ENCODE measurements around the gene BSX. TPM values are rescaled to one million over a fixed set of nuclear protein-coding genes. Genes with fewer than 3 reads are reported as not detected.

BSX gene
- total and polyA plus RNA-seq, 10 donors: not detected

DNA sequence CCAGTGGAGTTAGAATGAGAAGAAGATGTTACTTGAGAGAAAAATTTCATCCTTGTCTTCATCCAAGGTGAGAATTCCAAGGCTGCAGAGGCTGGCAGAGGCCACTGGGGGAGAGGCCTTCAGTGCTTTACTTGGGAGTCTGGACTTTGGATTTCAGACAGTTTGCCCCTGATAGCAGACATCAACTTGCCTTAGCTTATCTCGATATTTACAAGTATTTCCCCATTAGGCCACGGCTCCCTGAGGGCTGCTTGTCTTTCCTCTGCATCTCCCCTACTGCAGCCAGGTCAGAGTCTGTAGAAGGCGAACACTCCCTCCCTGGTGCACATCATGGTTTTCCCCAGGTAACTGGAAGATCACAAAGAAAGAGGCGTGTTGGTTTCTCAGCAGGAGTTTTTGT is 29.9 kb upstream of the BSX start:
- H3K4me1 ChIP-seq: no peaks in the 10 kb centered on the region
- no peaks in the 10 kb centered on the region for H3K9me3 ChIP-seq
- no peak for DNase-seq
- peaks cover 0 to 7% (median 0%) of the 10 kb centered on the region in 7 donors for H3K27me3 ChIP-seq (replicated peaks in 1 of 7)
- H3K4me3 ChIP-seq: no peak overlapping the region
- WGBS, 5 donors: 65 to 78% (median 74%) methylated on average over 4 of the region's 4 CpGs
- H3K36me3 ChIP-seq: no peaks in the 10 kb centered on the region
- no peak overlapping the region for H3K27ac ChIP-seq
- TF ChIP-seq, protein P1, sequence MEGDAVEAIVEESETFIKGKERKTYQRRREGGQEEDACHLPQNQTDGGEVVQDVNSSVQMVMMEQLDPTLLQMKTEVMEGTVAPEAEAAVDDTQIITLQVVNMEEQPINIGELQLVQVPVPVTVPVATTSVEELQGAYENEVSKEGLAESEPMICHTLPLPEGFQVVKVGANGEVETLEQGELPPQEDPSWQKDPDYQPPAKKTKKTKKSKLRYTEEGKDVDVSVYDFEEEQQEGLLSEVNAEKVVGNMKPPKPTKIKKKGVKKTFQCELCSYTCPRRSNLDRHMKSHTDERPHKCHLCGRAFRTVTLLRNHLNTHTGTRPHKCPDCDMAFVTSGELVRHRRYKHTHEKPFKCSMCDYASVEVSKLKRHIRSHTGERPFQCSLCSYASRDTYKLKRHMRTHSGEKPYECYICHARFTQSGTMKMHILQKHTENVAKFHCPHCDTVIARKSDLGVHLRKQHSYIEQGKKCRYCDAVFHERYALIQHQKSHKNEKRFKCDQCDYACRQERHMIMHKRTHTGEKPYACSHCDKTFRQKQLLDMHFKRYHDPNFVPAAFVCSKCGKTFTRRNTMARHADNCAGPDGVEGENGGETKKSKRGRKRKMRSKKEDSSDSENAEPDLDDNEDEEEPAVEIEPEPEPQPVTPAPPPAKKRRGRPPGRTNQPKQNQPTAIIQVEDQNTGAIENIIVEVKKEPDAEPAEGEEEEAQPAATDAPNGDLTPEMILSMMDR (IDR thresholded peaks at IDR 0.05 in 8 of 11, conservative IDR thresholded peaks at IDR 0.05 in 3 of 11): no peak
- TF ChIP-seq POLR2AphosphoS5 (IDR thresholded peaks at IDR 0.05) (no peak), POLR2A (IDR thresholded peaks at IDR 0.05) (no peak)
- intact Hi-C loops (cut with DNase I; ENCODE audit: low total_unique reads): no loop called here

DNA sequence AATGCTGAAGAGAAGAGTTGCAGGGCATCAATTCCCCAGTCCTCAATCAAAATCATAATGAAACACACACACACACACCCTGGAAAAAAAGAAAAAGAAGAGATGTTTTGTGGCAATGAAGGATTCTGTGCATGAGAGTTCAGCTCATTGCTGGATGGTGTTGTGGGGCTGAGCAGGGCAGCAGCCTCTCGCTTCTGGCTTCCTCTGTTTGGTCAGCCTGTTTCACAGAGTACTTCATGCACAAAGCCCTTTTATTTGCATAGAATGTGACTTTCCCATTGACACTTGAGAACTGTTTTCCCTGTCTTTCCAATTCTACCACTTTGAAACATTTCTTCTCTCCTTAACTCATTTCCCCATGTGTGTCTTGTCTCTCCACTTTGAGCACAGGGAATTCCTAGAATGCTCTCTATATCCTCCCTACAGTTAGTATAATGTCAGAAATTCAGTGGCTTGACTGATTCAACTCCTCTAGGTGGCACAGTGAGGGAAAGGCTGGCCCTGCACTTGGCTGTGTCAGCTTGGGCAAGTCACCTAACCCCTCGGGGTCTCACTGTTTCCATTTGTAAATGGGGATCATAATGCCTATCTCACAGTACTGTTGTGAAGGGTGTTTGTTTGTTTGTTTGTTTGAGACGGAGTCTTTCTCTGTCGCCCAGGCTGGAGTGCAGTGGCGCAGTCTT is 25.4 kb upstream of the BSX start:
- WGBS, 5 donors: 80 to 93% (median 85%) methylated on average over 5 of the region's 5 CpGs
- intact Hi-C loops (cut with DNase I; ENCODE audit: low total_unique reads): no loop called here
- TF ChIP-seq POLR2AphosphoS5 (IDR thresholded peaks at IDR 0.05): no peak
- no peak for TF ChIP-seq POLR2A (IDR thresholded peaks at IDR 0.05)
- TF ChIP-seq, protein P1 (IDR thresholded peaks at IDR 0.05 in 8 of 11, conservative IDR thresholded peaks at IDR 0.05 in 3 of 11): no peak
- no peaks in the 10 kb centered on the region for H3K36me3 ChIP-seq
- H3K4me3 ChIP-seq: no peak overlapping the region
- no peaks in the 10 kb centered on the region for H3K9me3 ChIP-seq
- no peaks in the 10 kb centered on the region for H3K4me1 ChIP-seq
- H3K27ac ChIP-seq: no peak overlapping the region
- DNase-seq: no peak
- no peaks in the 10 kb centered on the region for H3K27me3 ChIP-seq (replicated peaks in 1 of 7)

DNA sequence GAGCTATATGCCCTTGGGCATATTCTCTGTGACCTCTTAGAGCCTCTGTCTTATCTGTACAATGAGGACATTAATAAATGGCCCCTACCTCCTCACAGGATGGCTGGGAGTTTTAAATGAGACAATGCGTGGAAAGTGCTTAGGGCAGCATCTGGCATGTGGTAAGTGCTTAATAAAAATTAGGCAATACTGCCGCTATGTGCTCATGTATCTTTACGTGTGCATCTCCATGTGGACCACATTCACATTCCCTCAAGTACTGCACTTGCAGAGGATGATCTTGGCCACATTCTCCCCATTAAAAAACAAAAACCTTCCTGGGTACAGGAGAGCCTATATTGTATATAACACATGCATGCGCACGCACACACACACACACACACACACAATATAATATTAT is 19.1 kb upstream of the BSX start:
- no peaks in the 10 kb centered on the region for H3K36me3 ChIP-seq
- no peak overlapping the region for H3K27ac ChIP-seq
- no peak for DNase-seq
- H3K9me3 ChIP-seq: no peaks in the 10 kb centered on the region
- H3K4me3 ChIP-seq: no peak overlapping the region
- peaks cover 0 to 34% (median 4%) of the 10 kb centered on the region in 7 donors for H3K27me3 ChIP-seq (replicated peaks in 1 of 7)
- intact Hi-C loops (cut with DNase I; ENCODE audit: low total_unique reads): no loop called here
- 70 to 93% (median 80%) methylated on average over 5 of the region's 5 CpGs for WGBS, 5 donors
- TF ChIP-seq, protein P1 (IDR thresholded peaks at IDR 0.05 in 8 of 11, conservative IDR thresholded peaks at IDR 0.05 in 3 of 11): no peak
- TF ChIP-seq POLR2A (IDR thresholded peaks at IDR 0.05) (no peak), POLR2AphosphoS5 (IDR thresholded peaks at IDR 0.05) (no peak)
- no peaks in the 10 kb centered on the region for H3K4me1 ChIP-seq

DNA sequence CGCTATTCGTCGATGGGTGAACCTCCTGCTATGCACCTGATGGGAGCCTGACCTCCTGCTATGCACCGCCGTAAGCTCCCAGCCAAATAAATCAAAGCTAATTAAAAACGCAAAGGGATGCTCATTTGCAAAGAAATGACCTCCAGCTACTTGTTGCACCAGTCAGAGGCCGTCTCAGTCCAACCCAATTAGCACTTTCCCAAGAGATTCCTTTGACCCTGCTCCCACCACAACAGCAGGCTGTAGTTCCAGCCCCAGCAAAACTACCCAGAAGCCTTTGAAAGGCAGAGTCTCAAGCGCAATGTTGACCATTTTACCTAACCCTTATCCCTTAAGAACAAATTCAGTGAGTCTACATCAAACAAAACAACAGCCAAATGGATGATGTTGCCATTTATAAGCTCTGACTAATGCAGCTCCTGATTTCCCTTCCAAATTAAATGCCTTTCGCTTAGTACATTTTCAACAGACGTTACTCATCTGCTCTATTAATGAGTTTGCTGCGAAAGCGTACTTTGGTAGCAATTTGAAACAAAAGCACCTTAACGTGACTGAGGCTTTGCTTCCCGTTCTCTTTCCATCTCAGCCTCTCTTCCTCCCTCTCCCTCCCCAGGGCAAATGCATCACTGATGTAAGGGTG is 17.2 kb upstream of the BSX start:
- no peak for TF ChIP-seq POLR2AphosphoS5 (IDR thresholded peaks at IDR 0.05)
- TF ChIP-seq, protein P1 (IDR thresholded peaks at IDR 0.05 in 8 of 11, conservative IDR thresholded peaks at IDR 0.05 in 3 of 11): no peak
- TF ChIP-seq POLR2A (IDR thresholded peaks at IDR 0.05): no peak
- Histone ChIP-seq H3K36me3 (no peaks in the 10 kb centered on the region), H3K27ac (no peak overlapping the region), H3K4me1 (no peaks in the 10 kb centered on the region), H3K27me3 (replicated peaks in 1 of 7) (peaks cover 0 to 47% (median 4%) of the 10 kb centered on the region in 7 donors), H3K9me3 (no peaks in the 10 kb centered on the region), H3K4me3 (no peak overlapping the region)
- DNase-seq: no peak
- intact Hi-C loops (cut with DNase I; ENCODE audit: low total_unique reads): no loop called here
- WGBS, 5 donors: 43 to 58% (median 46%) methylated on average over 12 to 14 of the region's 14 CpGs

Data from spleen (tissue), 11 donors.